ENCODE data around the gene CYP2S1.
A peak's percentile ranks its signal among the peaks of the same experiment; 100 is the strongest.
"Not testable (repeated sequence)": the region's sequence is repeated elsewhere in the genome, so short reads cannot be mapped to it uniquely, and the experiment has no call there.

The CYP2S1 gene

DNA sequence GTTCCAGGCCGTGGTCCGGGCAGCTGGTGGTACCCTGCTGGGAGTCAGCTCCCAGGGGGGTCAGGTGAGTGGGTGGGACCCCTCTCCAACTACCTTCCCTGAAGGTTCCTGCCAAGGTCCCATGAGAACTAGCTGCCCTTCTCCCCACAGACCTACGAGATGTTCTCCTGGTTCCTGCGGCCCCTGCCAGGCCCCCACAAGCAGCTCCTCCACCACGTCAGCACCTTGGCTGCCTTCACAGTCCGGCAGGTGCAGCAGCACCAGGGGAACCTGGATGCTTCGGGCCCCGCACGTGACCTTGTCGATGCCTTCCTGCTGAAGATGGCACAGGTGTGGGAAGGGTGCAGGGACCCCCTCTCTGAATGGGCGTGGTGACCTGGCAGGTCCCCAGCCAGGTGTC lies 5.5 kb downstream of the CYP2S1 start:
- peaks cover 9 to 13% of the 10 kb centered on the region in 2 experiments for H3K4me1 ChIP-seq (ENCODE audit: control insufficient read depth in 1 of 2, insufficient read depth in 2 of 2, low read length in 2 of 2)
- no peak overlapping the region for H2BK12ac ChIP-seq (ENCODE audit: low read length)
- DNase-seq: no peak
- no peak overlapping the region for H3K23ac ChIP-seq (ENCODE audit: low read length)
- H3K14ac ChIP-seq (ENCODE audit: low read length): no peak overlapping the region
- no peak overlapping the region for H4K12ac ChIP-seq (ENCODE audit: low read depth, low read length)
- H3K9ac ChIP-seq (ENCODE audit: low read length): no peak overlapping the region
- no peaks in the 10 kb centered on the region for H3K27me3 ChIP-seq (ENCODE audit: insufficient read depth, low read length)
- H3K36me3 ChIP-seq (ENCODE audit: control insufficient read depth in 1 of 2, insufficient read depth in 2 of 2, low read length in 2 of 2): peaks cover 2% of the 10 kb centered on the region in 2 experiments
- H3K4me2 ChIP-seq (ENCODE audit: low read length): no peak overlapping the region
- H2AFZ ChIP-seq (ENCODE audit: insufficient read depth, low read length, poor library complexity): no peak overlapping the region
- H4K8ac ChIP-seq (ENCODE audit: low read depth, low read length): no peak overlapping the region
- no peak overlapping the region for H3K18ac ChIP-seq (ENCODE audit: low read length)
- no CpG with 5 or more reads among the region's 11 CpGs for WGBS (ENCODE audit: extremely low coverage, insufficient coverage, insufficient read length)
- no peak overlapping the region for H4K91ac ChIP-seq (ENCODE audit: low read depth, low read length)
- H3K79me1 ChIP-seq (ENCODE audit: low read length): no peaks in the 10 kb centered on the region
- H2BK120ac ChIP-seq (ENCODE audit: insufficient read depth, low read length, poor library complexity): no peak overlapping the region
- no peak overlapping the region for H2BK5ac ChIP-seq (ENCODE audit: low read depth, low read length, poor library complexity)
- H3K9me3 ChIP-seq (ENCODE audit: insufficient read depth, low read depth, low read length): no peaks in the 10 kb centered on the region
- no peak overlapping the region for H2AK5ac ChIP-seq (ENCODE audit: low read length)
- no peak overlapping the region for H3K27ac ChIP-seq (ENCODE audit: low read depth, low read length)
- H3K79me2 ChIP-seq (ENCODE audit: control insufficient read depth, insufficient read depth, low read length, poor library complexity): no peaks in the 10 kb centered on the region
- H3K4me3 ChIP-seq (ENCODE audit: low read depth, low read length): no peak overlapping the region
- H3K4ac ChIP-seq (ENCODE audit: low read depth, low read length): no peak overlapping the region

DNA sequence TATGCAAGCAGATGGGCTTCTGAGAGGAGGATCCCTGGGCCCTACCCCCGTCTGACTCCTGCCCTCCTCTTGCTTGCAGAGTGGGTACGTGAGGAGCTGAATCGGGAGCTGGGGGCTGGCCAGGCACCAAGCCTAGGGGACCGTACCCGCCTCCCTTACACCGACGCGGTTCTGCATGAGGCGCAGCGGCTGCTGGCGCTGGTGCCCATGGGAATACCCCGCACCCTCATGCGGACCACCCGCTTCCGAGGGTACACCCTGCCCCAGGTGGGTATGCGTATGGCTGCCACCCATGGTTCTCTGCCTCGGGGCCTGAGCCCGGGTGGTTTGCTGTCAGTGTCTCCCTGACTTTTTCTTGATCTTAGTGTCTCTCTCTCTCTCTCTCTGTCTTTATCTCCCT lies 10.4 kb downstream of the CYP2S1 start:
- no CpG with 5 or more reads among the region's 18 CpGs for WGBS (ENCODE audit: extremely low coverage, insufficient coverage, insufficient read length)

DNA sequence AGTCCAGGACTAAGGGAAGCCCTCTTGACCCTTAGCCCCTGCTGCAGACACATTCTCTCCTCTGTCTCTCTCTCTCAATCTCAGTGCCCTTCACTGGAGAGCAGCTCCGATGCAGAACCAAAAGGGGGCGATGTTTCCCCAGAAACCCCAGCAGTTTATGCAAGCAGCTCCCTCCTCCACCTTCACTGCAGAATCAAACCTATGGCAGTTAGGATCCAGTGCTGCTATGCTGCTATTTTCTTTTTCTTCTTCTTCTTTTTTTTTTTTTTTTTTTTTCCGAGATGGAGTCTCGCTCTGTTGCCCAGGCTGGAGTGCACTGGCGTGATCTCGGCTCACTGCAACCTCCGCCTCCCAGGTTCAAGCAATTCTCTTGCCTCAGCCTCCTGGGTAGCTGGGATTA lies 11.3 kb downstream of the CYP2S1 start:
- not testable (repeated sequence) for H3K4ac ChIP-seq (ENCODE audit: low read depth, low read length); H3K18ac ChIP-seq (ENCODE audit: low read length); H2AFZ ChIP-seq (ENCODE audit: insufficient read depth, low read length, poor library complexity); H4K12ac ChIP-seq (ENCODE audit: low read depth, low read length); H3K4me2 ChIP-seq (ENCODE audit: low read length); H3K4me1 ChIP-seq (ENCODE audit: control insufficient read depth in 1 of 2, insufficient read depth in 2 of 2, low read length in 2 of 2); H3K79me1 ChIP-seq (ENCODE audit: low read length); H2BK120ac ChIP-seq (ENCODE audit: insufficient read depth, low read length, poor library complexity); H4K91ac ChIP-seq (ENCODE audit: low read depth, low read length); H3K9ac ChIP-seq (ENCODE audit: low read length); H3K27me3 ChIP-seq (ENCODE audit: insufficient read depth, low read length); H3K9me3 ChIP-seq (ENCODE audit: insufficient read depth, low read depth, low read length); H4K8ac ChIP-seq (ENCODE audit: low read depth, low read length); H2BK12ac ChIP-seq (ENCODE audit: low read length); H3K23ac ChIP-seq (ENCODE audit: low read length); H2AK5ac ChIP-seq (ENCODE audit: low read length); H2BK5ac ChIP-seq (ENCODE audit: low read depth, low read length, poor library complexity); H3K27ac ChIP-seq (ENCODE audit: low read depth, low read length); H3K79me2 ChIP-seq (ENCODE audit: control insufficient read depth, insufficient read depth, low read length, poor library complexity); H3K4me3 ChIP-seq (ENCODE audit: low read depth, low read length); H3K14ac ChIP-seq (ENCODE audit: low read length)
- no CpG with 5 or more reads among the region's 7 CpGs for WGBS (ENCODE audit: extremely low coverage, insufficient coverage, insufficient read length)
- DNase-seq: peak; percentile 71 to 88
- peaks cover 9 to 12% of the 10 kb centered on the region in 2 experiments for H3K36me3 ChIP-seq (ENCODE audit: control insufficient read depth in 1 of 2, insufficient read depth in 2 of 2, low read length in 2 of 2)

More for the DNA sequence above, 10.4 kb downstream of the CYP2S1 start:
- H3K4me2 ChIP-seq (ENCODE audit: low read length): no peak overlapping the region
- H3K18ac ChIP-seq (ENCODE audit: low read length): no peak overlapping the region
- no peaks in the 10 kb centered on the region for H3K9me3 ChIP-seq (ENCODE audit: insufficient read depth, low read depth, low read length)
- H4K91ac ChIP-seq (ENCODE audit: low read depth, low read length): no peak overlapping the region
- no peak overlapping the region for H4K8ac ChIP-seq (ENCODE audit: low read depth, low read length)
- H2BK120ac ChIP-seq (ENCODE audit: insufficient read depth, low read length, poor library complexity): no peak overlapping the region
- H3K27ac ChIP-seq (ENCODE audit: low read depth, low read length): no peak overlapping the region
- H3K27me3 ChIP-seq (ENCODE audit: insufficient read depth, low read length): no peaks in the 10 kb centered on the region
- H3K9ac ChIP-seq (ENCODE audit: low read length): no peak overlapping the region
- H2BK5ac ChIP-seq (ENCODE audit: low read depth, low read length, poor library complexity): no peak overlapping the region
- H3K4me1 ChIP-seq (ENCODE audit: control insufficient read depth in 1 of 2, insufficient read depth in 2 of 2, low read length in 2 of 2): no peaks in the 10 kb centered on the region
- no peak overlapping the region for H2AFZ ChIP-seq (ENCODE audit: insufficient read depth, low read length, poor library complexity)
- no peak for DNase-seq
- no peaks in the 10 kb centered on the region for H3K79me2 ChIP-seq (ENCODE audit: control insufficient read depth, insufficient read depth, low read length, poor library complexity)
- H3K79me1 ChIP-seq (ENCODE audit: low read length): no peaks in the 10 kb centered on the region
- no peak overlapping the region for H3K4me3 ChIP-seq (ENCODE audit: low read depth, low read length)
- H2BK12ac ChIP-seq (ENCODE audit: low read length): no peak overlapping the region
- no peak overlapping the region for H3K23ac ChIP-seq (ENCODE audit: low read length)
- H4K12ac ChIP-seq (ENCODE audit: low read depth, low read length): no peak overlapping the region
- peaks cover 9 to 12% of the 10 kb centered on the region in 2 experiments for H3K36me3 ChIP-seq (ENCODE audit: control insufficient read depth in 1 of 2, insufficient read depth in 2 of 2, low read length in 2 of 2)
- H3K4ac ChIP-seq (ENCODE audit: low read depth, low read length): no peak overlapping the region
- H3K14ac ChIP-seq (ENCODE audit: low read length): no peak overlapping the region
- H2AK5ac ChIP-seq (ENCODE audit: low read length): no peak overlapping the region

DNA sequence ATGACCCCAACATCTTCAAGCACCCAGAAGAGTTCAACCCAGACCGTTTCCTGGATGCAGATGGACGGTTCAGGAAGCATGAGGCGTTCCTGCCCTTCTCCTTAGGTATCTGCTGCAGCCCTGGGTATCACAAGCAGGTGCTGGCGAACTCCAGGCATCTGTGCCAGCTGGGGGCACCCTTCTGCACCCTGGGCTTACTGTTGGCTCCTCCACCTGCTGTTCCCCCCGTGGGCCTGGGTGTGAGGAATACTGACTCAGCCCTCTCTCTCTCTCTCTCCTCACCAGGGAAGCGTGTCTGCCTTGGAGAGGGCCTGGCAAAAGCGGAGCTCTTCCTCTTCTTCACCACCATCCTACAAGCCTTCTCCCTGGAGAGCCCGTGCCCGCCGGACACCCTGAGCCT lies 13.0 kb downstream of the CYP2S1 start:
- Histone ChIP-seq H3K14ac (ENCODE audit: low read length) (no peak overlapping the region), H2BK12ac (ENCODE audit: low read length) (no peak overlapping the region), H2BK120ac (ENCODE audit: insufficient read depth, low read length, poor library complexity) (no peak overlapping the region), H3K4ac (ENCODE audit: low read depth, low read length) (no peak overlapping the region), H3K9ac (ENCODE audit: low read length) (no peak overlapping the region), H3K27me3 (ENCODE audit: insufficient read depth, low read length) (no peaks in the 10 kb centered on the region), H3K36me3 (ENCODE audit: control insufficient read depth in 1 of 2, insufficient read depth in 2 of 2, low read length in 2 of 2) (peaks cover 9 to 12% of the 10 kb centered on the region in 2 experiments), H2AFZ (ENCODE audit: insufficient read depth, low read length, poor library complexity) (no peak overlapping the region), H3K79me1 (ENCODE audit: low read length) (no peaks in the 10 kb centered on the region), H4K8ac (ENCODE audit: low read depth, low read length) (no peak overlapping the region), H4K12ac (ENCODE audit: low read depth, low read length) (no peak overlapping the region), H3K79me2 (ENCODE audit: control insufficient read depth, insufficient read depth, low read length, poor library complexity) (no peaks in the 10 kb centered on the region), H2AK5ac (ENCODE audit: low read length) (no peak overlapping the region), H3K4me2 (ENCODE audit: low read length) (no peak overlapping the region), H3K9me3 (ENCODE audit: insufficient read depth, low read depth, low read length) (no peaks in the 10 kb centered on the region), H3K27ac (ENCODE audit: low read depth, low read length) (no peak overlapping the region), H3K4me3 (ENCODE audit: low read depth, low read length) (no peak overlapping the region), H2BK5ac (ENCODE audit: low read depth, low read length, poor library complexity) (no peak overlapping the region), H3K23ac (ENCODE audit: low read length) (no peak overlapping the region), H3K4me1 (ENCODE audit: control insufficient read depth in 1 of 2, insufficient read depth in 2 of 2, low read length in 2 of 2) (no peaks in the 10 kb centered on the region), H3K18ac (ENCODE audit: low read length) (no peak overlapping the region), H4K91ac (ENCODE audit: low read depth, low read length) (no peak overlapping the region)
- no CpG with 5 or more reads among the region's 10 CpGs for WGBS (ENCODE audit: extremely low coverage, insufficient coverage, insufficient read length)
- no peak for DNase-seq

Measured in trophoblast cell (in vitro differentiated cells and primary cell).